ENCODE results near the gene RHOBTB3. TPM values are rescaled to one million over a fixed set of nuclear protein-coding genes. Genes with fewer than 3 reads are reported as not detected.

The RHOBTB3 gene
- total RNA-seq, 1 donor from 2014 or later = 55.9 TPM

- Mint-ChIP-seq H3K4me3 (ENCODE audit: low read depth) (no peak overlapping the region), H3K9me3 (ENCODE audit: low read depth) (no peaks in the 10 kb centered on the region), H3K4me1 (ENCODE audit: low read depth) (no peaks in the 10 kb centered on the region), H3K27ac (no peak overlapping the region), H3K36me3 (ENCODE audit: insufficient read depth) (no peaks in the 10 kb centered on the region), H3K27me3 (peaks cover 3% of the 10 kb centered on the region)
- no peak for DNase-seq (ENCODE audit: low spot score, unreplicated experiment)
- no peak for TF ChIP-seq CTCF (IDR thresholded peaks at IDR 0.05; ENCODE audit: unreplicated experiment)
Observed at GRCh38 chr5:95845391-95845790, 114.3 kb downstream of the RHOBTB3 start.

Other genes starting within 250 kb of the RHOBTB3 start
- 84.2 and 86.1 TPM in 2 replicates for gene SKIC3, start 176.4 kb upstream of the RHOBTB3 start, total RNA-seq
- 11.2 and 11.5 TPM in 2 replicates for gene ARSK, start 176.2 kb upstream of the RHOBTB3 start, total RNA-seq
- gene GPR150, start 111.2 kb upstream of the RHOBTB3 start, total RNA-seq = not detected in 2 replicates
- gene RFESD, start 84.6 kb upstream of the RHOBTB3 start, total RNA-seq = 2.9 and 4.2 TPM in 2 replicates
- gene SPATA9, start 48.3 kb upstream of the RHOBTB3 start, total RNA-seq = 0.82 TPM in 1 of 2 replicates, not detected in the other
- gene GLRX, start 91.4 kb downstream of the RHOBTB3 start, total RNA-seq = 11.6 and 12.7 TPM in 2 replicates
- gene ELL2, start 230.5 kb downstream of the RHOBTB3 start, total RNA-seq = 124 and 145 TPM in 2 replicates